SKM-1 (cell line): Measurements from ENCODE around the gene C1GALT1C1L.
"Not testable (repeated sequence)": the region's sequence is repeated elsewhere in the genome, so short reads cannot be mapped to it uniquely, and the experiment has no call there.

Source experiments
- DNase-seq: peaks from one replicate; lab custom pipeline; 2025; ENCODE audit not compliant: unreplicated experiment; lab: John Stamatoyannopoulos, UW

Gene C1GALT1C1L

DNA sequence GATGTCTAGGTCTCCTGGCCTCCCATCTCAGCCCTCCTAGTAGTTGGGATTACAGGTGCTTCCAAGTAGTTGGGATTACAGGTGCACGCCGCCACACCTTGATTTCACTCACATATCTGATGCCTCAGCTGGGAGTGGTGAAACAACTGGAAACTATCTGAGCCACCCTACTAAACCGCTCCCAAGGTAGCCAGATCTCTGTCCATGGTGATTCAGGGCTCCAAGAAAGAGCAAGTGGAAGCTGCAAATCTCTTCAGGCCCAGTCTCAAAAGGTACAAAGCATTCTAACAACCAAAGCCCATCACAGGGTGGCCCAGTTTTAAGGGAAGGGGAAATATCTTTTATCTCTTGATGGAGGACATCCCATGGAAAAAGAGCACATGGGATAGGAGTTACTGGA, 19.0 kb downstream of the C1GALT1C1L start:
- DNase-seq, result no peak

DNA sequence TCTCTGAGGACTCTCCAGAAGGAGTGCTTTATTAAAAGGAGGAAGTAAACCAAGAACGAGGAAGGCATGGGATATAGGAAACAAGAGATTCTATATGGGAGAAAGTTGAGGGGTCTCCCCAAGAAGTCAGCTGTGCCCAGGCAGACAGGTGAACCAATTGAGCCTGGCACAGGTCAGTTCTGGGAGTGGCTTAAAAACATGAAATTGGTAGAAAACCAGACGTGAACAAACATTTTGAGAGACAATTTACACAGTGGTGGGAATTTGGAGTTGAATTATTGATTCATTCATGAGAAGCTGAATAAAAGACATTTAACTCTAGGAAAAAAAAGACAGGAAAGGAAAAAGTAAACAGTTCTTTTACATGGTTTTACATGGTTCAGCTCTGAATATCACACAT, 22.7 kb downstream of the C1GALT1C1L start:
- DNase-seq, result no peak

DNA sequence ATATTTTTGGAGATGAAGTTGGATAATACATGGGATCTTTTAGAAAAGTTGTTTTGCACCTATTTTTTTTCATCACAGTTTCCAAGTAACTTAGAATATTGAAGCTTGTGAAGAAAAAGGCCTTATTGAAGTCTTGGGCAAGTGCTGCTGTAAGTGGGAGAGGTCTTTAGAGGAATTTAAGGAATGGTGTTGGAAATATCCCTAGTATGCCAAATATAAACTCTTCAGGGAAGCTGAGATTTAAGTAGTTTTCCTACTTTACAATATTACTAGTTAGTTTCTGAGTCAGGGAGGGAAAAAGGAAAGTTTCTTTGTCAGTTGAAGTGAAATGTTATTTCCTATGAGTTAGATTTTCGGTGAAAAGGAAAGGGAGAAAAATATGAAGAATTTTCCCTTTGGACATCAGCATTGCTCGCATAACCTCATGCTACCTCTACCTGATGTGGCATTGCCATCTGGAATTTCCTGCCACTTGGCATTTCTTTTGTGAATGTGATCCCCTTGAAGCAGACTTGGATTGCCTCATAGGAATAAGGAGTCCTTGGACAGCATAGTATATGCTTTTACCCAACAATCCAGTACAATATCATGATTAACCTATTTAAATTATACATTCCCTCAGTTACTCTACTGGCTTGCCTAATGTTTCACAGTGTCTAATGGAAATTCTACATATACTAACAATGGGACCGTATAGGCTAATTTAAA, 27.1 kb downstream of the C1GALT1C1L start:
- DNase-seq, result no peak

DNA sequence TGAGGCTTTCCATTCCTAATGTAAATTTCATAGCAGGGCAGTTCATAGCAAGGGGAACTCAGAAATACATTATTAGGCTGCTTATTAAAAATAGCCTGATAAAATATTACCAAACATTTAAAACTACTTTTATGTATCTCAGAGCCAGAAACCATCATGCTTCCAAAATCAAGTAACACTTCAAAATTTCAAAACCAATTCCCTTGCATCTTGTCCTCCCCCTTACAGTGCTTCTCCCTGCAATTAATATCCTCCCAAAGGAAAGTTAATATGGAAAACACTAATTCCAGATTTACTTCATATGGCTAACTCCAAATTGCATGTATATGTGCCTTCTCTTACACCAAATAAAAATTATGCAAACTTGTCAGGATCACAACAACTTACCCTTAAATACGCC, 32.5 kb downstream of the C1GALT1C1L start:
- DNase-seq, result no peak

DNA sequence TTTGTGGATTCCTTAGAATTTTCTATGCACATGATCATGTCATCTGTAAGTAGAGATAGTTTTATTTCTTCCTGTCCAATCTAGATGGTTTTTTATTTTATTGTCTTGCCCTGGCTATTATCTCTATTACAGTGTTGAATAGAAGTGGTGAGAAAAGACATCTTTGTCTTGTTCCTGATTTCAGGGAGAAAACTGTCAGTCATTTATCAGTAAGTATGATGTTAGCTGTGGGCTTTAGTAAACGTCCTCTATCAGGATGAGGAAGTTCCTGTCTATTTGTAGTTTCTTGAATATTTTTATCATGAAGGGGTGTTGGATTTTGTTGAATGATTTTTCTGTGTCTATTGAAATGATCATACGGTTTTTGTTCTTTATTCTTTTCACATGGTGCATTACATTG, 33.9 kb downstream of the C1GALT1C1L start:
- no peak for DNase-seq

DNA sequence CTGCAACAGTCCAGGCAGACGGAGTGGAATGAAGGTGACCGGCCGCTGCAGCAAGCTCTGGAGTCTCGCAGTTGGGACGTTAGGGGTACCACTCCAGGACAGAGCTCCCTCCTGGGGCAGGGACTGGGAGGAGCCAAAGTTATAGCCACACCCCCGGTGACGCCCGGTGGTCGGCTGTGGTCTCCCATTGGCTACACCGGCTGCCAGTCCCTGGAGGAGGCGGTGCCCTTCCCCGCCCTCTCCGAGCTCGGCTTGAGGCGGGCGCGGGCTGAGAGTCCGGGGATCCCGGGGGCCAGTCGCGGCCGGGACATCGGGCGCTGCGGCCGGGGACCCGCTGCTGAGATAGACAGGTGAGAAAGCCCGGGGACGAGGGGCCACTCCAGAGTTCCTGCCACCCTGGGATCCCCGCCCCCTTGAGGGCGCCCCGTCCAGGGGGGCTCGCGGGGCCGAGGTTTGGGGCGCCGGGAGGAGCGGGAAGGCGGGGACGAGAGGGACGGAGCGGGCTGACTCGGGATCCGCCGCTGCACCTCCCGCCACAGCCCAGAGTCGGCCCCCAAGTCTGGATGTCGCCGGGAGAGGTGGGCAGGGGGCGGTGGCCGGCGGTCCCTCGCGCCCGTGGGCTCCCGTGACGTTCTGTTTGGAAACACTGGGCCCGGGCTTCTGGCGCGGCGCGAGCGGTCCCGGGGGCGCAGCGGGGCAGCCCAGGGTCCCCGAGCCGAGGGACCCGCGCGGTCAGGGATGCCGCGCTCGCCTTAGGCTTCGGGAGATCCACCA, 39.0 kb downstream of the C1GALT1C1L start, which contains the start of gene PLEKHH2:
TSS of gene PLEKHH2 (plus strand) at position 231 of the 774 bp plus-strand sequence. CDS start 7,414 bp downstream, outside the sequence.
- DNase-seq, result peak; percentile 82

DNA sequence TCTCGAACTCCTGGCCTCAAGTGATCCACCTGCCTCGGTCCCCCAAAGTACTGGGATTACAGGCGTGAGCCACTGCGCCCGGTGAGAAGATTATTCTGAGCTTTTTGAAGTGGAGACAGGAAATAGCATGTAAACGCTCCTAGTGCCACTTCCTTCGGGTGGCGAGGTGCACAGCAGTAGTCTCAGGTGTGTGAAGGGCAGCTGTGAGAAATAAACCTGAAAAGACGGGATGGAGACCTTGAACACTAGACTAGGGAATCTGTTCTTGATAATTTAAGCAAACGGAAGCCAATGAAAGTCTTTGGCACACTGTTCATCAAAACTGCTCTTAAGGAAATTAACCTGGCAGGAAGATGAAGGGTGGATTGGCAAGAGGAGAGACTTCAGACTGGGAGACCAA, 39.6 kb downstream of the C1GALT1C1L start:
- DNase-seq, result no peak

DNA sequence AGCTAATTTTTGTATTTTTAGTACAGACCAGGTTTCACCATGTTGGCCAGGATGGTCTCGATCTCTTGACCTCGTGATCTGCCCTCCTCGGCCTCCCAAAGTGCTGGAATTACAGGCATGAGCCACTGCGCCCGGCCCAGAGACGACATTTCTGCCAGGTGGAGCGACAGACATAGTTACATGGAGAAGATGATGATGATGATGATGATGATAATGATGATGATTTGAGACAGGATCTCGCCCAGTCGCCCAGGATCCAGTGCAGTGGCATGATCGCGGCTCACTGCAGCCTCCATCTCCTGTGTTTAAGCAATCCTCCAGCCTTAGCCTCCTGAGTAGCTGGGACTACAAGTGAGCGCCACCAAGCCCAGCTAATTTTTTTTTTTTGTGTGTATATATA, 40.1 kb downstream of the C1GALT1C1L start:
- not testable (repeated sequence) for DNase-seq

DNA sequence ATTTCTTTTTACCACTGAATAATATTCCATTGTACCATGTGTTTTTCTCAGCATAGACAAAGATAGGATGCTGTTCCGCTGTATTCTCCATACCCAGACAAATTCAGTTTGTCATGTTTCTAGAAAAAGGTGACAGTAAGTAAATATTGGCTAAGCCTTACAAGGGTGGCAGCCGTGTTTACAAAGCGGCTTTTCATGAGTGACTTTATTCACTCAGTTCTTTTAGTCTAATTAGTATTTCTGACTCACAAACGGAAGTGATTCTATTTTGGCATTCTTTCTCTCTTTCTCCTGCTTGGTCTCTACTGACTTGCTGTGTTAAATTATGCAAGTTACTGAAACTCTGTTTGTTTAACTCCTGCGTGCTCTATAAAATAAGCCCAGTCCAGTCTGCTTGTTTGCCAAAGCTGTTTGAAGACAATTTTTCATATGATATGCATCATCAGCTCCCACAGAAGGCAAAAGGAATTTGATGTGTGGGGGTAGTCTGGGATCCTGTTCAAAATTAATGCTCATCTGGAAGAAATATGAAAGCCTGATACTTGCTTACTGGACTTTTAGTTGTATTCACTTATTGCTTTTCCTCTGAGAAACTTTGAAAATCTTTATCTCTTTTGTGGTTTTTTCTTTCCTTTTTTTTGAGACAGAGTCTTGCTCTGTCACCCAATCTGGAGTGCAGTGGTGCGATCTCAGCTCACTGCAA, 41.5 kb downstream of the C1GALT1C1L start:
- DNase-seq, result no peak

DNA sequence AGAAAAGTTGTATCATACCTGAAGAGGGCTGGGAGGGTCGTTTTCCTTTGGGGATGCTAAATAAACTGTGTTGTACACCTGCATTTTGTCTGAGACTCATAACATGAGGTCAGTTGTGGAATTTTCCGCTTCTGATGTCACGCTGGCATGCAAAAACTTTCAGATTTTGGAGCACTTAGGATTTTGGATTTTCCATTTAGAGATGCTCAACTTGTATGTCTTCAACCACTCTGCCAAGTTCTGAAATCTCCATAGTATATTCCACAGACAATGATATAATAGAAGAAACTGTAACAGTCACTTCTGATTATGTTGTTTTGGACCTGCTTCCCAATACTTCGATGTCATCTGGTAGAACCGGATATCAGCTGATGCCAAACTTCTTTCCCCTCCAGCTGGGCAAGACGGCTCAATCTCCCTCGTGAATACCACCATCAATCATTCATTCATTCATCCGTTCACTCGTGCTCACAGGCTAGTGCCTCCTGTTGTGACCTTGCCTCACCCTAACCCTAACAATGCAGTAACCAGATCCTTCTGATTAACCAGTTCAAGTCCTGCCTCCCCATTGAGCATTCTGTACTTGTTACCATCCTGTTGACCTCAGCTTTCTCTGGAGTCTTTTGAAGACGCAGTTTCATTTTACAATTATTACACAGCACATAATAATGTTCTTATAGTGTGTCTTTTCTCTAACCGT, 44.5 kb downstream of the C1GALT1C1L start:
- DNase-seq, result no peak
